Panc1 (cell line): ENCODE data around the gene TECPR1. TPM values are rescaled to one million over a fixed set of nuclear protein-coding genes. Genes with fewer than 3 reads are reported as not detected.

Experiments
- ATAC-seq: fragments of 200-7000 bp; cut with Tn5 transposase; 2 replicates; pipeline ENCODE4 v1.9.1; 2020; ENCODE audit warnings: mild to moderate bottlenecking, moderate library complexity
- BruUV-seq: library from RNA; stranded (reverse); fragments of 400-500 nt; replicated peaks from 2 replicates; lab custom pipeline; 2021; lab: Mats Ljungman, UMichigan
- CTCF ChIA-PET: fragments of 300-600 bp; sonication (Branson Sonifier 250); formaldehyde crosslinking; loops from one replicate; lab custom pipeline; 2022; ENCODE audit warnings: antibody characterized with exemption; lab: Charles Lee
- POLR2A ChIA-PET: fragments of 300-600 bp; sonication (Branson Sonifier 250); formaldehyde crosslinking; loops from one replicate; lab custom pipeline; 2022; ENCODE audit warnings: antibody characterized with exemption; lab: Charles Lee
- DNase-seq: peaks from one replicate; pipeline ENCODE4 v3.0.0-alpha.2; 2010; ENCODE audit warnings: low read depth, low spot score
- H3K27ac ChIP-seq: 2 replicates; pipeline ENCODE4 v1.5.1; 2011; ENCODE audit warnings: mild to moderate bottlenecking, low read length, inconsistent platforms
- H3K27me3 ChIP-seq: fragments of 200-500 bp; sonication (Bioruptor generic); 2 replicates; pipeline ENCODE4 v1.6.0; 2014; ENCODE audit warnings: low read length, inconsistent platforms; ENCODE audit not compliant: control insufficient read depth, insufficient read depth
- H3K36me3 ChIP-seq: fragments of 200-500 bp; sonication (Bioruptor generic); 2 replicates; pipeline ENCODE4 v1.5.1; 2014; ENCODE audit warnings: inconsistent platforms, mild to moderate bottlenecking, low read length, moderate library complexity; ENCODE audit not compliant: control insufficient read depth, insufficient read depth
- H3K4me1 ChIP-seq: 2 replicates; pipeline ENCODE4 v1.5.1; 2011; ENCODE audit warnings: inconsistent platforms, mild to moderate bottlenecking, low read length, moderate library complexity; ENCODE audit not compliant: control insufficient read depth, insufficient read depth
- H3K4me3 ChIP-seq, 2 experiments: 2 replicates each; pipeline ENCODE4 v1.5.1; 2011 to 2012; ENCODE audit warnings: low read depth in 2 of 2, low read length in 2 of 2, mild to moderate bottlenecking in 2 of 2, inconsistent platforms in 1 of 2, moderate library complexity in 1 of 2
- H3K9me3 ChIP-seq: fragments of 200-500 bp; sonication (Bioruptor generic); 2 replicates; pipeline ENCODE4 v1.5.1; 2014; ENCODE audit warnings: low read depth, mild to moderate bottlenecking, inconsistent platforms, low read length, moderate library complexity; ENCODE audit not compliant: control insufficient read depth, insufficient read depth
- CTCF ChIP-seq: fragments of 450-650 bp; IDR thresholded peaks from 2 replicates; pipeline ENCODE4 v1.5.1; 2017; ENCODE audit warnings: mild to moderate bottlenecking
- POLR2AphosphoS5 ChIP-seq: IDR thresholded peaks from 2 replicates; pipeline ENCODE4 v1.6.1; 2012; ENCODE audit warnings: mild to moderate bottlenecking, low read depth, low read length, moderate library complexity
- REST ChIP-seq, 2 experiments: IDR thresholded peaks; 2 replicates each; pipeline ENCODE4 v1.6.1; 2011 to 2012; ENCODE audit warnings: low read depth in 2 of 2, control low read depth in 1 of 2, low read length in 1 of 2, mild to moderate bottlenecking in 1 of 2, moderate library complexity in 1 of 2; ENCODE audit not compliant: insufficient read depth in 1 of 2
- SIN3A ChIP-seq: IDR thresholded peaks from 2 replicates; pipeline ENCODE4 v1.6.1; 2012; ENCODE audit warnings: low read depth, mild to moderate bottlenecking, low read length, moderate library complexity, borderline replicate concordance; ENCODE audit not compliant: insufficient read depth
- TCF7L2 ChIP-seq: IDR thresholded peaks from 2 replicates; pipeline ENCODE4 v1.6.1; 2011; ENCODE audit warnings: mild to moderate bottlenecking, low read depth, low read length, inconsistent platforms
- in situ Hi-C: cut with HindIII; loops from 2 replicates; pipeline ENCODE4 v1.10.0; 2016; ENCODE audit warnings: low sequenced_read_pairs, low pct_unique_long_range_greater_than_20kb
- intact Hi-C: fragments of 100-400 bp; cut with micrococcal nuclease; formaldehyde crosslinking; loops from one replicate; pipeline ENCODE4 v1.10.0; 2022; ENCODE audit not compliant: unreplicated experiment
- total RNA-seq: library from RNA; stranded (reverse); gene quantifications from one replicate; pipeline ENCODE4 v1.2.1, GENCODE V29; 2021; ENCODE audit not compliant: unreplicated experiment

Gene TECPR1
- total RNA-seq, 1 experiment from 2014 or later, result 21.0 TPM

DNA sequence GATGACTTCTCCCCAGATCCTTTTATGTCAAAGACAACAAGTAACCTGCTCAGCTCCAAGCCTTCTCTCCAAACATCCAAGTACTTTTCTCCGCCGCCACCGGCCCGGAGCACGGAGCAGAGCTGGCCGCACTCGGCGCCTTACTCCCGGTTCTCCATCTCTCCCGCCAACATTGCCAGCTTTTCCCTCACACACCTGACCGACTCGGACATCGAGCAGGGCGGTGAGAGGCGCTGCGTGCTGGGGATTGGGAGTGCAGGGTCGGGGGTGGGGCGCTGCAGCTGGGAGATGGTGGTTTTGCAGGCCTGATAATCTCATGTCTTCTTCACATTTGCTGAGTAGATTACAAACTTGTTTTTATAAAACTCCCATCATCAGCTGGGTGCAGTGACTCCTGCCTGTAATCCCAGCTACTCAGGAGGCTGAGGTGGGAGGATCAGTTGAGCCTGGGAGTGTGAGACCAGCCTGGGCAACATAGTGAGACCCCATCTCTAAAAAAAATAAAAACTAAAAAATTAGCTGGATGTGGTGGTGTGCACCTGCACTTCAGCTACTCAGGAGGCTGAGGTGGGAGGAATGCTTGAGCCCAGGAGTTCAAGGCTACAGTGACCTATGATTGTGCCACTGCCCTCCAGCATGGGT lies 47.9 kb downstream of the TECPR1 start:
- BruUV-seq, result no TSS peak
- in situ Hi-C loops (no loop called here), intact Hi-C loops (no loop called here)
- DNase-seq (no peak), ATAC-seq (no peak)
- no peaks in the 10 kb centered on the region for H3K27me3 ChIP-seq
- H3K36me3 ChIP-seq, result no peaks in the 10 kb centered on the region
- H3K4me3 ChIP-seq, result no peak overlapping the region
- TF ChIP-seq TCF7L2, result no peak
- no peak for TF ChIP-seq SIN3A
- no peak for TF ChIP-seq POLR2AphosphoS5
- TF ChIP-seq CTCF, result no peak
- no peak for TF ChIP-seq REST (IDR thresholded peaks at IDR 0.05; ENCODE audit: insufficient read depth in 1 of 2, low read depth in 2 of 2, low read length in 1 of 2)
- ChIA-PET CTCF (no interaction called here), POLR2A (no interaction called here)
- H3K4me1 ChIP-seq, result no peaks in the 10 kb centered on the region
- H3K9me3 ChIP-seq, result no peaks in the 10 kb centered on the region
- H3K27ac ChIP-seq, result no peak overlapping the region

DNA sequence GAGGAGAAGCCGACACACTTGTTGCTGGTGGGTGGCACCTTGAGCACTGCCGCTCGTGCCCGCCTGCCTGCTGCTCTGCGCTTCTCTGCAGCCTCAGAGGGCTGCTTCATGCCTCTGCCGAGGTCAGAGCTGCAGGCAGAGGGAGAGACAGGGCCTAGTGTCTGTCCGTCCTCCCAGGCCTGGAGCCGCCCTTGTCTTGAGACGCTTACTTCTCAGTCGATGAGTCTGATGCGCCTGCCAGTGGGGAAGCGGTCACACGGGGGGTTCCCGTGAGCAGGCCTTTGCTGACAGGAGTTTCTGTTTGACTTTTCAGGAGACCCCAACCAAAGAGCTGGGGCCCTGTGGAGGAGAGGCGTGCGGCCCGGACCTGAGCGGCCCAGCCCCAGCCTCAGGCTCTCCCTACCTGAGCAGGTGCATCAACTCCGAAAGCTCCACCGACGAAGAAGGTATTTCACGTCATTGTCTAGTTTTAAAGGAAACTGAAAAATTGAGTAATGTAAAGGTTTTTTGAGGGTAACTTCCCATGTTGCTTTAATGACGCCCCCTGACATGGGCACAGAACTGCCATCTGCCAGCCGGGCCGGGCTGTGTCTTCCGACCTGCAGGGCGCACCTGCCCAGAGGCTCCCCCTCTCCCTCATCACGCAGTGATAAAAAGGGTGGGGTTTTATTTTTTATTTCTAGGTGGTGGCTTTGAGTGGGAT lies 48.6 kb downstream of the TECPR1 start:
- TF ChIP-seq SIN3A, result no peak
- no peak for TF ChIP-seq REST (IDR thresholded peaks at IDR 0.05; ENCODE audit: insufficient read depth in 1 of 2, low read depth in 2 of 2, low read length in 1 of 2)
- TF ChIP-seq CTCF, result no peak
- no peak for TF ChIP-seq TCF7L2
- TF ChIP-seq POLR2AphosphoS5, result no peak
- DNase-seq (no peak), ATAC-seq (no peak)
- intact Hi-C loops, result no loop called here
- no TSS peak for BruUV-seq
- ChIA-PET CTCF (no interaction called here), POLR2A (no interaction called here)
- no peaks in the 10 kb centered on the region for H3K27me3 ChIP-seq
- in situ Hi-C loops, result no loop called here
- no peak overlapping the region for H3K27ac ChIP-seq
- no peaks in the 10 kb centered on the region for H3K36me3 ChIP-seq
- H3K4me3 ChIP-seq, result no peak overlapping the region
- no peaks in the 10 kb centered on the region for H3K9me3 ChIP-seq
- no peaks in the 10 kb centered on the region for H3K4me1 ChIP-seq
